GM18517 (cell line): Measurements from ENCODE around the gene EHD1.

Experiments used
- ATAC-seq: cut with Tn5 transposase; IDR thresholded peaks from one replicate; pipeline ENCODE4 v1.9.1; 2021; ENCODE audit warnings: mild to moderate bottlenecking, moderate library complexity; ENCODE audit not compliant: unreplicated experiment

The EHD1 gene

DNA sequence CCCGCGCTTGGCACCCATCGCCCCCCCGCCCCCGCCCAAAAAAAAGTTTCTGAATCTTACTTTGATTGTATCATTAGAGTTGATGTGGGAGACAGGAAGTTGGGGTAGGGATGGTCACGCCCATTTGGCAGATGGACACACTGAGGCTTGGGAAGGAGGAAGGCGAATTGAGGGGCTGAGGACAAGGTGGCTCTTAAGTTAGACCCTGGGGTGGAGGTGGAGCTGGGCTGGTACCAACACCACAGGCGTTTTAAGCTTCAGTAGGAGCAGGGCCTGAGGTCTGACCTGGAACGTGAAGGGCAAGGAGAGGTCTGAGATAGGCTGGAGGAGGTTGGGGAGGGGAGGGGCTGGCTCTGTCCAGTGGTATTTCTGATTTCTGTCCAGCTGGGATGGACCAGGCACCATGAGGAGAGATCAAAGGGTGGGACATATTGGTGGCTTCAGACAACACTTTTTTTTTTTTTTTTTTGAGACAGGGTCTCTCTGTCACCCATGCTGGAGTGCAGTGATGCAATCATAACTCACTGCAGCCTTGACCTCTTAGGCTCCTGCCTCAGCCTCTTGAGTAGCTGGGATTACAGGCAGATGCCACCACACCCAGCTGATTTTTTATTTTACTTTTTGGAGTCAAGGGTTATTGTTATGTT, 33.2 kb downstream of the EHD1 start:
- no peak for ATAC-seq

DNA sequence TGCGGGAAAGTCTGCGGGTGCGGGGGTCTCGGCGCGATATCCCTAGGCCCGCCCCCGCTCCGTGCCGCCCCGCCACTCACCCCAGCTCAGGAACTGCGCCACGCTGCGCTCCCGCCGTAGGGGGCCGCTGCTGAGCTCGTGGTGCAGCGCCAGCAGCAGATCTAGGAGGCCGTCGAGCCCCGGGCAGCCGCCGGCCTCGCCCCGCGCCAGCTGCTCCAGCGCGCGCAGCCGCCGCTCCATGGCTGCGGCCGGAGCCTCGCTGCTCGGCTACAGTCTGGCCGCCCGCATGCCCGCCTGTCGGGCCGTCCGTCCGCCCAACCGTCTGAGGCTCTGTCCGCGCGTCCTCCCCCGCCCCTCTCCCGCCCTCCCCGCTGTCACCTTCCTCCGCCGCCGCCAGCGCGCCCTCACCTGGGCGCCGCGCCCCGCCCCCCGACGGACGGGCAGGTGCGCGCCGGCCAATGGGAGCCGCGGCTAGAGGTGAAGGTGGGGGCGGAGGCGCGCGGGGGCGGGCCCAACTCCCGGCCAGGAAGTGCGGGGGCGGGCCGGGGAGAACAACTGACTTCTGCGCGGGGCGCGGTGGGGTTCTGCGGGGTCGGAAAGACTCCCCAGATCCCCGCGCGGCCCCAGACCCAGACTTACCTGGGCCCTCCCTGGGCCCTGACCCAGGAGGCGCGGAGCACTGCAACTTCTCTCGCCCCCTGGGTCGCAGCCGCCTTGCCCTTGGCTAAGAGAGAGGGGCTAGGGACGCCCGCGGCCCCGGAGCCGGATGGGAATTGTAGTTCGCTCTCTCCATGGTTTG, 33.9 kb downstream of the EHD1 start, which contains the start of gene CDC42BPG:
Gene CDC42BPG (minus strand): TSS at position 324 of the 799 bp plus-strand sequence. CDS start 84 bp downstream, at position 240.
- no peak for ATAC-seq

DNA sequence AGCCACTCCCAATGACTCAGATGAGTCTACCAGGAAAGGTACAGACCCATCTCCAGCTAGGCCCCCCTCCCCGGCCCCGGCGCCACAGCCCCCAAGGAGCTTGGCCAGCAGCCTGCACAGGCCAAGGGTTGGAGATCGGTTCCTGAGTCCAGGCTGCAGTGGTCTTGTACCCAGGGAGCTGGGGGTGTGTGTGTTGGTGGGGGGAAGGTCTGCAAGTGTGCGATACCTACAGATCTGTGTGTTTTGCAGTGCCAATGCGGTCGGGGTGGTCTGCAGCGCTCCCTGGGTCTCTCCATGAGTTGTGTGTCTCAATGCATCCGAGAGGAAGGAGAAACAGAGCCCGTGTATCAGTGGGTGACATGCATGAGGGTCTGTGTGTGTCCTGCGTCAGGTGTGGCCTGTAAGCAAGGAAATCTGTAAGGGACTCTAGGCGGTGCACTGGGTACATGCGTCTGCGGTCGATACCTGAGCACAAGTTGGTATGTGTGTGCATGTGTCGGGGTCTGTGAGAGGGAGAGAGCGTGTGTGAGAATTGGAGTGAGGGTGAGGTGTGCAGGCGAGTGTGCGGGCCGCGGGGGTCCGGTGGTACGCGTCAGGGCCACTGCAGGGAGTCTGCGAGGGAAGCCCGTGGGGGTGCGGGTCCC, 34.6 kb downstream of the EHD1 start:
- no peak for ATAC-seq

DNA sequence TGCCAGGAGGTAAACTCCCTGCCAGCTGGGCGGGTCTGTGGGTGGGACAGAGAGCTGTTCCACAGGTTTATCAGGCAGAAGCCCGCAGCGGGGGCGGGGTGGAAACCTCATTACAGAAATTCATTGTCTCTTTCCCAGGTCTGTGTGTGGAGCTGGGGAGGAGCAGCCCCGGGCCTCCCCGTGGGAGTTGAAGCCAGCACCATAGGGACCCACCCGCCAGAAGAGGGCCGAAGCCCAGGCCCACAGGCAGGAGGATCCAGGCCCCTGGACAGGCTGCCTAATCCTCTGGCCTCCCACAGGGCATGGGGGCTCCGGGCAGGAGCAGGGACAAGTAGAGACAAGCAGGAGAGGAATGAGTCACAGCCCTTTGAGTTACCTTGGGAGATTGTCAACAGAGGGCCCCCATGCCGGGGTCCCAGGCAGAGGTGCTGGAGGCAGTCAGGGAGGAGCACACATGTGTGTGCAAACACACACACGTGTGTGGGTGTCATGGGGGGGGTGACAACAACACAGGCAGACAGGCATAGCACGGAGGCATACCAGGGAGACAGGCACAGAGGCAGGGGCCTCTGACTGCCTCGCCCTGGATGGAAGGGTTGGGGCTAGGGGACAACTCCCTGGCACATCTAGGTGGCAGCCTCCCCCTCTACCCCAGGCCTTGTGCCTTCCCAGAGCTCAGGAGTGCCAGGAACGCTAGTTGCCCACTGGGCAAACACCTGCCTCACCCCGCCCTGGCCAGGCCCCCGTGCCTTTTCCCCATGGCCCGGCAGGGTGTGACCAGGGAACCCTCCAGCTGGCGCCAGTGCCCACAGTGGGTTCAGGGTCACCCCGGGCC, 35.4 kb downstream of the EHD1 start:
- ATAC-seq, result no peak

DNA sequence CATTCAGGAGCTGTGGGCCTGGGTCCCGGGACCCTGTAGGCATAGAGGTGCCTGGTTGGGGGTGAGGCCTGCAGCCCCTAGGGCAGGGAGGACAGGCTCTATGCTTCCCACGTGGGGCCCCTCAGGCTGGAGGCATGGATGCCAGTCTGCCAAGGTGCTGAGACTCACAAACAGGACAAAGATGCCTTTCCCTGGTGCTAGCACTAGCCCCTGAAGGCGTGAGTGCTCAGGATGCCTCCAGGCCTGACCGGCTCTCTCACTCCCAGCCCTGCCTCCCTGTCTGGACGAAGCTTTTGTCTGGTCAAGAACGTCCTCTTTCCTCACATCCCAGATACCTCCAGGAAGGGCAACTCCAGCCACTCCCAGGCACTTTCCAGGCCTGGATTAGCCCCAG, 36.1 kb downstream of the EHD1 start:
- no peak for ATAC-seq

DNA sequence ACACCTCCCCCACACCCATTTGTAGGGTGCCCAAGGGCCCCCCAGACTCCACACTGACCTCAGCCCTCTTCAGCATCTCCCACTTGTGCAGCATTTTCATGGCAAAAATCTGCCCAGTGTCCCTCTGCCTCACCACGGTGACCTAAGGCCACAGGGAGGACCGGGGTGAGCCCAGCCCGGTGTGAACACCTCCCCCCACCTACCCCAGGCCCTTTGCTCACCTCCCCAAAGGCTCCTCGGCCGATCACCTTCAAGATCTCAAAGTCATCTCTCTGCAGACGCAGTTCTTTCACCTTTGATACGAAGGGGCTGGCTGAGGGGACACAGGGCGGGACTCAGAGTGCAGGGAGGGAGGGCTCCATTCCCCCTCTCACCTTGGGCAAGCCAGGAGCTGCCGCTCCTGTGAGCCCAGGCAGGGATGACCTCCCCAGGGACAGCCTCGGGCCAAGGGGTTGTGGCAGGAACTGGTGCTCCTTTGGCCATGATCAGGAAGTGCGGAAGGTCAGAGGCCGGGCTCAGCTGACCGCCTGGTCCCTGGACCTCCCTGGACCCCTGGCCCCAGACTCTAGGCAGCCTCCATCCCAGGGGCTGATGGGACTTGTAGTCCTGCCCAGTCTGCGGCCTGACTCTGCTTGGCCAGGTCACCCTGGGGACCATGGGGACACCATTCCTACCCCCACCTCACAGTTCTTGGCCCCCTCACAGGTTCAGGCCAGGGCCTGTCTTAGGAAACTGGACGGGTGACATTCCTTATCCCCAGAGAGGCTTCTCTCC, 36.6 kb downstream of the EHD1 start:
- no peak for ATAC-seq

DNA sequence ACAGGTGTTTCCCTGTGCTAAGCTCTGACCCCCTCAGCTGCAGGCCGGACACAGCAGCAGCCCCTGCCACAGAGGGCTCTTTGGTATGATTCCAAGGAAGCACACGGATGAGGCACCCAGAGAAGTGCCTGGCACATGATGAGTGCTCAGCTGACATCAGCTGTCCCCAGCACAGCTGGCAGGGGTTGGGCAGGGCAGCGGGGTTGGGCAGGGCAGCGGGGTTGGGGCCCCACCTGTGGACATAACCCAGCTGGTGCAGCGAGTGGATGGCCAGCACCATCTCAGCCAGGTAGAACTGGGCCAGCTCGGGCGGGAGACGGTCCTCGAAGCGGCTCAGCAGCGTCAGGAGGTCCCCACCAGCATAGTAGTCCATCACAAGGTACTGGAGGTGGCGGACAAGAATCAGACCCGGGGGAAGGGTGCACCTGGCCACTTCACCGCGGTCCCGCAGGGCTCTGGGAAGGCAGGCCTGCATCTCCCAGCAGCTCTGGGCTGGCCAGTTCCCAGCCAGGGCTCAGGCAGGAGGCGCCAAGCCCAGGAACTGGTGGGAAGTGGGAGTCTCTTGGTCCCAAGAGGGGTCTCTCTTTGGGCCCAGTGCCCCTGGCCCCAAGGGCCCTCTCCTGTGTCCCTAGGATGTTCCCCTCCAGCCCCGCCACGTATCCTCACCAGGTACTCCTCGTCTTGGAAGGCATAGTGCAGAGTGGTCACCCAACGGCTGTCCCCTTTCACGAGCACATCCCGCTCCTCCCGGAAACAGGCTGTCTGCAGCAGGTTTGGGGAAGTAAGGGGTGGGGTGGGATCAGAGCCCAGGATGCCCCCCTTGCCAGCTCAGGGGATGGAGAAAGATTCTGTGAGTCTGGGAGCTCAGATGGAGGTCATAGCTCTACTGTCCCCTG, 38.3 kb downstream of the EHD1 start:
- no peak for ATAC-seq

DNA sequence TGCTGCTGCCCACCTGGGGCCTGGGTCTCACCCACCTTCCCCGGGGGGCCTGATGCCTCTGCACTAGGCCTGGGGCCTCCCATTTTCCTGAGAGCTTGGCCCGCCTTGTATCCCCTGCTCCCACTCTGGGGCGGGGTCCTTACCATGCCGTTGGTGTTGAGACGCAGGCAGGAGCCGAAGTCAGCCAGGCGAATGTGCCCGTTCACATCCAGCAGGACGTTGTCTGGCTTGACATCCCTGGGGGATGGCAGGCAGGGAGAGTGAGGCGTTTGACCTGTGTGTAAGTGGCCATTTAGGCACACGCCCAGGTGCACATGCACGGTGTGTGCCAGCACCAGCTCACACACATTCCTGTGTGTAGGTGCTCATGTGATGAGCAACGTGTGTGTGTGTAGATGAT, 39.1 kb downstream of the EHD1 start:
- no peak for ATAC-seq

DNA sequence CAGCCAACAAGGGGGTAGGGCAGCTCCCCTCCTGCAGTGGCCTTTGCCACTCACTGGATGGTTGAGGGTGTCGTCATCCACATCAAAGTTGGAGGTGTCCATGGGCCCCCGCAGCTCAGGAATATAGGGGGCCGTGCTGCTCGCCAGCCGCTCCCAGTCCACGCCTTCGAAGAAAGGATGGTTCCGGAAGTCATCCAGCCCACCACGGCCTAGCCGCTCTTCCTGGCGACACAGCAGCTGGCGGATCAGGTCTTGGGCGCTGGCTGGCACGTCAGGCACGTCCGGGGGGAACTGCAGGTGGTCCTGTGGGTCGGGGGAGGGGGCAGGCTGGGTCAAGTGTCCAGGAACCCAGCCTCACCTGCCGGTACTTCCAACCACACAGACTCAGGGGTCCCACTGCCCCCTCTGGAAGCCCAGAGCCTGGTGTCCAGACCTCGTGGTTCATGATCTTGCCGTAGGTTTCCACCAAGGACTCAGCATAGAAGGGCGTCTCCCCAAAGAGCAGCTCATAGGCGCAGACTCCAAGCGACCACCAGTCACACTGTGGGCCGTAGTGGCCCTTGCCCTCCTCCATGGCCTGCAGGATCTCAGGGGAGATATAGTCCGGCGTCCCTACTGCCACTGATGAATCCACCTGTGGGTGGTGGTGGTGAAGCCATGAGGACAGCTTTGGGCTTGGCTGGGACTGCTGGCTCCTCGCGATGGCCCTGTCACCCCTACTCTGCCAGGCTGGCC, 39.7 kb downstream of the EHD1 start:
- no peak for ATAC-seq

DNA sequence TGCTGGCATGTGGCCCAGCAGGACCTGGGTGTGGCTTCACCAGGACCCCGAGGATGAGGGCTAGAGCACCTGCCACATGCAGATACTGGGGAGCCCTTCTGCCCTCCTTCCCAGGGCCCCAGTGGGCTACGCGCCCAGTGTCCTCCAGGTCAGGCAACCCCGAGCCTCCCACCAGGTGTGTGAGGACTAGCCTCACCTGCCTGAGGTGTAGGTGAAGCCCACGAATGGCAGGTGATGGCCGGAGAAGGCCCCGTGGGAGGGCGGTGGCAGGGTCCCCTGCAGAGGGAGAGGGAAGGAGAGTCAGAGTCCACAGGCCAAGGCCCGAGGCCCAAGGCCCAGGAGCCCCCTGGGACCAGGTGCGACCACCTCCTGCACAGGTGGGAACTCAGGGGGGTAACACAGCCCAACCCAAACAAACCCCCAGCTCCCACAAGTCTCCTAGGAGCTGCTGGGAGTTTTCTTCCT, 40.5 kb downstream of the EHD1 start:
- no peak for ATAC-seq

DNA sequence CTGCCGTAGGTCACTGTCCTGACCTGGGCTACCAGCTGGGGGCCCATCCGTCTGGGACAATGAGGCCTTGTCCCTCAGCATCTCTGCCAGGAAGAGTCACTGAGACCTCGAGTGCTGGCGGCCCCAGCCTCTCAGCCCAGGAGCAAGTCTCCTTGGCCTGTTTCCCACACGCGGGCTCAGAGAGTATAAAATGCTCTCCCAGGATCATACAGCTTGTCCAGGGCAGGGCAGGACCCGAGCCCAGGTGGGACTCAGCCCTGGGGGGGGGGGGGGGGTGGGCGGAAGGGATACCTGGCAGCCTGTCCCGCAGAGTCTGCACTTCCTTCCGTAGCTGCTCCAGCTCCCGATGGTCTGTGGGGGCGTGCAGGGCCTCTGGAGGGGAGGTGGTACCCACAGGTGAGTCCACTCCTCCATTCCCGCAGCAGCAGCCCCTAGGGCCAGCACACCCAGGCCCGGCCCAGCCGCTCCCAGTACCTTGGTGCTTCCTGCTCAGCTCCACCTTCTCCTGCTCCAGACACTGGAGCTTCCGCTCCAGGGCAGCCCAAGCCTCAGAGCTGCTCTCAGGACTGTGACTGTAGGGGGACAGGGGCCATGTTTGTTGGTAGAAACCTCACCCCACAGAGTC, 41.9 kb downstream of the EHD1 start:
- ATAC-seq, result no peak

DNA sequence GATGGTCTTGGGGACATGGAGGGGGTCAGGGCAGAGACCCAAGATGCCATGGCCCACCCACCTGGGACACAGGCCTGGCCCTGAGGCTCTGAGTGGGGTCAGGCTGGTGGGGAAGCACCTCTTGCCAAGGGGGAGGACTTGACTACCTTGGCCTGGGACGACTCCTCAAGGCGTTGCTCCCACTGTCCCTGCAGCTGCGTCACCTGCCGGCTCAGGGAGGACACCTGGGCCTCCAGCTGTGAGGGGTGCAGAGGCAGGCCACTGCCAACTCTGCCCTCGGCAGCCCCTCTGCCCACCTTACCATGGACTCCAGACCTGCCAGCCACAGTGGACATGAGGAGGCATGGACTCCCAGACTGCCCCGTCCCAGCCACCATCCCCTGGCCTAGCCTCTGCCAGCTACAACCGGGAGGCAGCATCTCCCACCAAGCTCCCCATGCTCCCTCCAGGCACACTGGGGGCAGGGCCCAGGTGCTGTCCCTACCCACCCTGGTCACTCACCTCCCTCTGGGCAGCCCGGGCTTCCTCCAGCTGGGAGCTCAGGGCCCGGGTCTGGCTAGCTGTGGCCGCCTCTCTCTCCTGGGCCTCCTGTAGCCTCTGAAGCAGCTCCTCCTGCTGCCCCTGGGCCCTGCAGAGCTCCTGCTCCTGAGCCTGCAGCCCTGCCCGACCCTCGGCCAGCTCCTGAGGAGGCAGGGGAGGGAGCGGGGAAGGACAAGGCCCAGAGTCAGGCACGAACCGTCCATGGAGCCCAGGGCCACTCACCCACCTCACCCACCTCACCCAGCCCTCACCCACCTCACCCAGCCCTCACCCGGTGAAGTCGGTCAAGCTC, 42.6 kb downstream of the EHD1 start:
- ATAC-seq, result no peak

DNA sequence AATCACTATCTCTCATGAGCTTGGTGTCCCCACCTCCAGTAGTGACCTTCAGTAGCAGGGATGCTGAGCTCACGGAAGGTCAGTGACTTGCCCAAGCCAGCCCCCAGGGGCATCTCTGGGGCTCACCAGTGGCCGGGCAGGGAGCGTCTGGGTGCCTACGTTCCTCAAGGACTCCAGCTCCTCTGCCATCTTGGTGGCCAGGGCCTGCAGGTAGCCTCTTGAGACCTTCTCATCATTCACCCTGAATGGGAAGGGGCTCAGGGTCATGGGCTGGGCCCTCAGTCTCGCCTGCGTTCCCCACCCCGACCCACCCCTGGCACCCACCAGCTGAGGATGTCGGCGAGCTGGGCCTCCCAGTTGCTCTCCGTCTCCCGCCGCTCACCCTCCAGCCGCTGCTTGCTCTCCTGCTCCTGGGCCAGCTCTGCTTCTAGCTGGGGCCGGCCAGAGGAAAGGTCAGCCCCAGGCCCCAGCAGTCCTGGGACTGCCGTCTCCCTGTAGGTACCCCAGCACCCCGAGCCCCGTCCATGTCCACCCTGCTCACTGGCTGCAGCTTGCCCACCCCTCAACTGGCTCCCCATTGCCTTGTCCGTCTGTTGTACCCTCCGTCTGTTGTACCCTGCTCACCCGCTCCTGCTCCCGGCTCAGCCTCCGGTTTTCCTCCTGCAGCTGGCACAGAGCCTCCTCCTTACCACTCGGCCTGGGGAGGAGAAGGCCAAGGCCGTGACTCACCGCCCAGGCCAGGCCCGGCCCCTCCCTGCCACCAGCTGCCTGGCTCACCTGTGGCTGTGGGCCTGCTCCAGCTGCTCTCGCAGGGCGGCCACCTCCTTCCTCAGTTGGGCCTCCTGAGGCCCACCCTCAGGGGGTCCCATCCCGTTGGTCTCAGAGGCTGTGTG, 43.5 kb downstream of the EHD1 start:
- ATAC-seq, result no peak

DNA sequence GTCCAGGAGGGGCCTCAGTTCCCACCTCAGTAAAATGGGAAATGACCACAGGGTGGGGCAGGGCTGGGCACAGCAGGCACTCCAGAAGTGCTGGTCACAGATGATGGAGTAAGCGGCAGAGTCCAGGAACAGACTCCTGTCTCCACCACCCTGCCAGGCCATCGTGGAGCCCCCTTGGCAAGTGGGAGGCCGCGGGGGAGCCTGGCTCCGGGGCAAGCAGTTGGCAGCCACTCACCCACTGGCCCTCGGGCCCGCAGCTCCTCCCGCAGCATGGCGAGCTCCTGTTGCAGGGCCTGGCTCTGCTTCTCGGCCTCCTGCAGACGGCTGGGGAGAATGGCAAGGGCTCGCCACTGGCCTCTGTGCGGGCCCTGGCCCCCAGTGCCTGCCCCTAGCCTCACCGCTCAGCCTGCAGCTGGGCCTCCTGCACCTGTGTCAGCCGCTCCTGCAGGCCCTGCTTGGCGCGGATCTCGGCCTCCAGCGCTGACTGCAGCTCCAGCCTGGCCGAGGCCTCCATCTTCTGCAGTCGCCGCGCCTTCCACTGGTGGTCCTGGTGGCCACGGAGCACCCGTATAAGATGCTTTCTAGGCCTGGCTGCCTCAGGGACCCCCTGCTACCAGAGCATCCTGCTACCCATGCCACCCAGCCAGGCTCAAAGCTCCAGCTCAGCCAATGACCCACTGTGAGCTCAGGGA, 44.2 kb downstream of the EHD1 start:
- no peak for ATAC-seq

DNA sequence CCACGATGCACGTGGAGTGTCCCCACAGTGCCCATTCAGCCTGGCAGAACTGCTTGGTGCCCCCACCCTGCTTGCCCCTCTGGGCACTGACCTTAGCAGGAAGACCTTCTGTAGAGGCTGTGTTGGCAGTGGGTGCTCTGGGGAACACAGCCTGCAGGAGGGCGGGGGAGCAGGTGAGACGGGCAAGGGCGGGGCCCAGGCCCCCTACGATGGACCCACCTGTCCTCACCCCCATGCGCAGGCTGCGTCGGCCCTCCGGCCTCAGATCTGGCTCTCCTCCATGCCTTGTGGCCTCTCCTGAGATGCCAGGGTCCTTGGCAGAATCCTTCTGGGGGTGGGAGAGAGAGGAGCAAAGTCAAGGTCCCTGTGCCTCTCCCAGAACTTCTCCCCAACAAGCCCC, 44.9 kb downstream of the EHD1 start:
- no peak for ATAC-seq

DNA sequence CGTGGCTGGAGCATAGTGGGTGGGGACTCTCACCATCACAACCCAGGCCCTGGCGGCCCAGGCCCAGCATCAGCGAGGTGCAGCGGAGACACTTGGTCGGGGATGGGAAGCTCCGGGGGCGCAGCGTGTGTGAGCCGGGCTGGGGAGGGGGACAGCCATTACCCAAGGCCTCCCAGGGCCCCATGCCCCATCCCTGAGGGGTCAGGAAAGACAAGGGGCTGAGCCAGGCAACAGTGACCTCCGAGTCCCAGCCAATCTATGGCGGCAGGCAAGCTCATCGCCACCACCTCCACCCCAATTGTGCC, 45.3 kb downstream of the EHD1 start:
- no peak for ATAC-seq
